Activated naive CD4-positive, alpha-beta T cell treated with anti-CD3 and anti-CD28 coated beads for 36 hours (primary cell): ENCODE results near the gene UBE2E1. TPM values are rescaled to one million over a fixed set of nuclear protein-coding genes. Genes with fewer than 3 reads are reported as not detected.
A peak's percentile ranks its signal among the peaks of the same experiment; 100 is the strongest.
"Not testable (repeated sequence)": the region's sequence is repeated elsewhere in the genome, so short reads cannot be mapped to it uniquely, and the experiment has no call there.

Experiments
- CTCF ChIA-PET: fragments of 350-600 bp; sonication (Branson Sonifier 250); formaldehyde crosslinking; loops from one replicate; lab custom pipeline; 2021; ENCODE audit warnings: antibody characterized with exemption; lab: Charles Lee
- DNase-seq: peaks from one replicate; pipeline ENCODE4 v3.0.0-alpha.2; 2020
- H3K27ac Mint-ChIP-seq: one replicate; pipeline ENCODE4 v1.8.0; 2021; ENCODE audit warnings: mild to moderate bottlenecking, mixed read lengths
- H3K27me3 Mint-ChIP-seq: one replicate; pipeline ENCODE4 v1.8.0; 2021; ENCODE audit warnings: low read depth, mixed read lengths
- H3K36me3 Mint-ChIP-seq: one replicate; pipeline ENCODE4 v1.8.0; 2021; ENCODE audit warnings: low read depth, mixed read lengths
- H3K4me1 Mint-ChIP-seq: one replicate; pipeline ENCODE4 v1.8.0; 2021; ENCODE audit warnings: low read depth, mixed read lengths
- H3K4me3 Mint-ChIP-seq: one replicate; pipeline ENCODE4 v1.8.0; 2021; ENCODE audit warnings: mild to moderate bottlenecking, moderate library complexity, mixed read lengths
- H3K9me3 Mint-ChIP-seq: one replicate; pipeline ENCODE4 v1.8.0; 2021; ENCODE audit warnings: mixed read lengths
- intact Hi-C: fragments of 100-400 bp; cut with micrococcal nuclease; formaldehyde crosslinking; loops from one replicate; pipeline ENCODE4 v1.15.1; 2023
- total RNA-seq, 2 experiments: library from RNA; stranded (reverse); gene quantifications; one replicate each; pipeline ENCODE4 v1.2.3, GENCODE V29; 2021

Gene UBE2E1
- total RNA-seq, 2 experiments from 2014 or later: 66.0 to 66.6 TPM

GRCh38 chr3:23916886-23917678 lies 111.3 kb downstream of the UBE2E1 start, which contains the start of the genes NKIRAS1 and RPL15:
Gene NKIRAS1 (minus strand): TSS chr3:23916990. CDS start chr3:23910904, 6,086 bp downstream.
Gene RPL15 (plus strand): TSS chr3:23917132. CDS start chr3:23917860, 728 bp downstream.
- H3K4me1 Mint-ChIP-seq: peaks cover 47% of the 10 kb centered on the region
- DNase-seq: peak; percentile 97
- H3K27me3 Mint-ChIP-seq: no peaks in the 10 kb centered on the region
- peak within 1 kb of the TSS; percentile 99 for H3K27ac Mint-ChIP-seq
- CTCF ChIA-PET: no interaction called here
- peak within 1 kb of the TSS; percentile 94 for H3K4me3 Mint-ChIP-seq
- intact Hi-C loops: loop anchor here (1.0 to 10.0 kb wide), 6 partner anchors 28 to 714 kb away; partner anchors contain the start of genes NR1D2 and UBE2E2
- H3K9me3 Mint-ChIP-seq: no peaks in the 10 kb centered on the region
- peaks cover 40% of the 10 kb centered on the region for H3K36me3 Mint-ChIP-seq

DNA sequence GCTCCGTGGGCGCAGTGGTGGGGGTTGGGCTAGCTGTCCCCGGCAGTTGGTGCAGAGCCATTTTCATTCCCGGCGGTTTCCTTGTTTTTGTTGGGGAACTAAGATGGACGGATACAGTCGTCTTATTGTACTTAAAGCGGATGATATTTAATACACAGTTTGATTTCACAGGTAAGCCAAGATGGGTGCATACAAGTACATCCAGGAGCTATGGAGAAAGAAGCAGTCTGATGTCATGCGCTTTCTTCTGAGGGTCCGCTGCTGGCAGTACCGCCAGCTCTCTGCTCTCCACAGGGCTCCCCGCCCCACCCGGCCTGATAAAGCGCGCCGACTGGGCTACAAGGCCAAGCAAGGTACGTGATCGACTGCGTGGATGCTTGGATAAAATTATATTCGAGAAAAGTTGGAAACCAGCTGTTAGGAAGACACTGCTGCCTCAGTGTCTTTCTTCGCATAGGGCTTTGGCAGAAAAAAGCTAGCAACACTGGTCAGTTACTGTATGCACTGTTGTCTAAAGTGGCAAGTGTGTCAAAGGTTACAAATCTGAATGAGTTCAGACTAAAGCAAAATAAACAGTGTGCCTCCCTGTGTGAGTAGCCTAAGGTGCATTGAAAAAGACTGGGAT lies 112.0 kb downstream of the UBE2E1 start:
- peaks cover 45% of the 10 kb centered on the region for H3K4me1 Mint-ChIP-seq
- not testable (repeated sequence) for H3K9me3 Mint-ChIP-seq, H3K27me3 Mint-ChIP-seq
- H3K4me3 Mint-ChIP-seq: peak overlapping the region; percentile 94
- H3K27ac Mint-ChIP-seq: peak overlapping the region; percentile 99
- intact Hi-C loops: loop anchor here (1.0 to 10.0 kb wide), 6 partner anchors 28 to 715 kb away; partner anchors contain the start of genes NR1D2 and UBE2E2
- DNase-seq: peak; percentile 79
- peaks cover 40% of the 10 kb centered on the region for H3K36me3 Mint-ChIP-seq
- CTCF ChIA-PET: interaction anchor here (1.2 kb wide), 1 partner anchor 110 kb away, joined by 3 read pairs; no protein-coding TSS in a partner anchor

DNA sequence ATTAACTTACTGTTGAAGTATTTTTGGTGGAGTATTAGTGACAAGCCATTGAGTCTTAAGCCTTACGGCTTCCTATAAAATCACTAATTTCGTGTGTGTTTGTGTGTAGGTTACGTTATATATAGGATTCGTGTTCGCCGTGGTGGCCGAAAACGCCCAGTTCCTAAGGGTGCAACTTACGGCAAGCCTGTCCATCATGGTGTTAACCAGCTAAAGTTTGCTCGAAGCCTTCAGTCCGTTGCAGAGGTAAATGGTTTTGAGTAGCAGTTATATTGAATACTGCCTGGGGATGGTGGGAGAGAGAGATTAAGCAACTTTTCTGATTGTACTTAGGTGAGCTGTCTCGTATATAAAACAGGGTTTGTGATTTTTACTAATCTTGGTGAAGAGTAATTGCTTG lies 112.6 kb downstream of the UBE2E1 start:
- H3K27me3 Mint-ChIP-seq, H3K9me3 Mint-ChIP-seq, DNase-seq: not testable (repeated sequence)
- intact Hi-C loops: loop anchor here (5.0 to 10.0 kb wide), 2 partner anchors 86 to 236 kb away; no protein-coding TSS in a partner anchor
- CTCF ChIA-PET: interaction anchor here (1.2 kb wide), 1 partner anchor 110 kb away, joined by 3 read pairs; no protein-coding TSS in a partner anchor
- Mint-ChIP-seq H3K4me1 (peaks cover 45% of the 10 kb centered on the region), H3K4me3 (peak overlapping the region; percentile 94), H3K36me3 (peaks cover 40% of the 10 kb centered on the region), H3K27ac (peak overlapping the region; percentile 99)

DNA sequence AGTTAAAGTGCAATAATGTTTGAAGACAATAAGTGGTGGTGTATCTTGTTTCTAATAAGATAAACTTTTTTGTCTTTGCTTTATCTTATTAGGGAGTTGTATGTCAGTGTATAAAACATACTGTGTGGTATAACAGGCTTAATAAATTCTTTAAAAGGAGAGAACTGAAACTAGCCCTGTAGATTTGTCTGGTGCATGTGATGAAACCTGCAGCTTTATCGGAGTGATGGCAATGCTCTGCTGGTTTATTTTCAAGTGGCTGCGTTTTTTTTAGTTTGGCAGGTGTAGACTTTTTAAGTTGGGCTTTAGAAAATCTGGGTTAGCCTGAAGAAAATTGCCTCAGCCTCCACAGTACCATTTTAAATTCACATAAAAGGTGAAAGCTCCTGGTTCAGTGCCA lies 113.9 kb downstream of the UBE2E1 start:
- DNase-seq: no peak
- CTCF ChIA-PET: no interaction called here
- H3K9me3 Mint-ChIP-seq: no peaks in the 10 kb centered on the region
- no peaks in the 10 kb centered on the region for H3K27me3 Mint-ChIP-seq
- H3K4me3 Mint-ChIP-seq: peak overlapping the region; percentile 32
- peaks cover 38% of the 10 kb centered on the region for H3K4me1 Mint-ChIP-seq
- H3K27ac Mint-ChIP-seq: peak overlapping the region; percentile 56
- intact Hi-C loops: loop anchor here (5.0 to 10.0 kb wide), 2 partner anchors 87 to 235 kb away; no protein-coding TSS in a partner anchor
- peaks cover 40% of the 10 kb centered on the region for H3K36me3 Mint-ChIP-seq

- no peak for DNase-seq
- peak overlapping the region; percentile 70 for H3K27ac Mint-ChIP-seq
- no peaks in the 10 kb centered on the region for H3K27me3 Mint-ChIP-seq
- CTCF ChIA-PET: no interaction called here
- no peaks in the 10 kb centered on the region for H3K9me3 Mint-ChIP-seq
- peaks cover 40% of the 10 kb centered on the region for H3K36me3 Mint-ChIP-seq
- peak overlapping the region; percentile 32 for H3K4me3 Mint-ChIP-seq
- H3K4me1 Mint-ChIP-seq: peaks cover 32% of the 10 kb centered on the region
- intact Hi-C loops: no loop called here
Measured at GRCh38 chr3:23920151-23920655, 114.4 kb downstream of the UBE2E1 start.

DNA sequence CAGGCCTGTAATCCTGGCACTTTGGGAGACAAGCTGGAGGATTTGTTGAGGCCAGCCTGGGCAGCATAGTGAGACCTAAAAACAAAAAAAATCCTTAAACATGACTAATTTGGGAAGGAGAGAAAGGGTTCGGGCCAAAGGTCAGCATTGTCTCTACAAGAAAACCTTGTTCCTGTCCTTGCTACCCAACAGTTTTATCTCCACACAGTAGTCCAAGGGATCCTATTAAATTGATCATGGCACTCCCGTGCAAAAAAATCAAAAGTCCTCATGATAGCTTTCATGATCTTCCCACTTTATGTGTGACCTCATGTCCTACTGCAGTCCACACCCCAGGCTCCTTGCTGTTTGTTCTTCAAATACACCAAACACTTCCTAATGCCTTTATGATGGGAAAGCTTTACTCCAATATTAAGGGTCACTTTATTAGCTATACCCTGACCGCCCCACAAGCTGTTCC lies 115.3 kb downstream of the UBE2E1 start:
- Mint-ChIP-seq H3K27me3 (no peaks in the 10 kb centered on the region), H3K27ac (no peak overlapping the region), H3K4me1 (peaks cover 25% of the 10 kb centered on the region), H3K4me3 (no peak overlapping the region), H3K36me3 (peaks cover 40% of the 10 kb centered on the region), H3K9me3 (no peaks in the 10 kb centered on the region)
- intact Hi-C loops: no loop called here
- CTCF ChIA-PET: interaction anchor here (0.7 kb wide), 2 partner anchors 21 to 25 kb away, joined by 3 to 6 read pairs; no protein-coding TSS in a partner anchor
- DNase-seq: no peak

GRCh38 chr3:23923786-23924185 lies 118.0 kb downstream of the UBE2E1 start:
- no peak for DNase-seq
- H3K4me3 Mint-ChIP-seq: no peak overlapping the region
- H3K27ac Mint-ChIP-seq: no peak overlapping the region
- no peaks in the 10 kb centered on the region for H3K9me3 Mint-ChIP-seq
- peaks cover 15% of the 10 kb centered on the region for H3K4me1 Mint-ChIP-seq
- H3K36me3 Mint-ChIP-seq: peaks cover 22% of the 10 kb centered on the region
- H3K27me3 Mint-ChIP-seq: no peaks in the 10 kb centered on the region
- CTCF ChIA-PET: interaction anchor here (1.1 to 1.7 kb wide), 2 partner anchors 26 to 35 kb away, joined by 3 to 4 read pairs; no protein-coding TSS in a partner anchor
- intact Hi-C loops: no loop called here

DNA sequence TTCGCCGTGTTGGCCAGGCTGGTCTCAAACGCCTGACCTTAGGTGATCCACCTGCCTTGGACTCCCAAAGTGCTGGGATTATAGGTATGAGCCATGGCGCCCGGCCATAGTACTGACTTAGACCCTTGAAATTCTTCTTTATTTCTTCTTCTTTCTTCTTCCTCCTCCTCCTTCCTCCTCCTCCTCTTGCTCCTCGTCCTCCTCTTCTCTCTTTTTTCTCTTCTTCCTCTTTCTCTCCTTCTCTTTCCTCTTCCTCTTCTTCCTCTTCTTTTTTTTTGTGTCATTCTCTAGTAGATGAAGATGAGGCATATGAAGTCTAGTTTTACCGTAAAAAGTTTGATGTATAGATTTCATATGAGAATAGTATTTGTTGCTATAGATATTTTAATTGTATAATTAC lies 120.5 kb downstream of the UBE2E1 start:
- no peak overlapping the region for H3K4me3 Mint-ChIP-seq

GRCh38 chr3:23926736-23927135 lies 121.0 kb downstream of the UBE2E1 start:
- H3K27ac Mint-ChIP-seq: no peak overlapping the region
- H3K4me1 Mint-ChIP-seq: no peaks in the 10 kb centered on the region
- H3K36me3 Mint-ChIP-seq: no peaks in the 10 kb centered on the region
- H3K4me3 Mint-ChIP-seq: no peak overlapping the region
- H3K27me3 Mint-ChIP-seq: no peaks in the 10 kb centered on the region
- no peaks in the 10 kb centered on the region for H3K9me3 Mint-ChIP-seq
- CTCF ChIA-PET: no interaction called here
- no peak for DNase-seq
- intact Hi-C loops: no loop called here

More for the DNA sequence above, 120.5 kb downstream of the UBE2E1 start:
- Mint-ChIP-seq H3K36me3 (peaks cover 2% of the 10 kb centered on the region), H3K27me3 (no peaks in the 10 kb centered on the region), H3K4me1 (no peaks in the 10 kb centered on the region), H3K27ac (no peak overlapping the region), H3K9me3 (no peaks in the 10 kb centered on the region)
- DNase-seq: no peak
- CTCF ChIA-PET: no interaction called here
- intact Hi-C loops: no loop called here

DNA sequence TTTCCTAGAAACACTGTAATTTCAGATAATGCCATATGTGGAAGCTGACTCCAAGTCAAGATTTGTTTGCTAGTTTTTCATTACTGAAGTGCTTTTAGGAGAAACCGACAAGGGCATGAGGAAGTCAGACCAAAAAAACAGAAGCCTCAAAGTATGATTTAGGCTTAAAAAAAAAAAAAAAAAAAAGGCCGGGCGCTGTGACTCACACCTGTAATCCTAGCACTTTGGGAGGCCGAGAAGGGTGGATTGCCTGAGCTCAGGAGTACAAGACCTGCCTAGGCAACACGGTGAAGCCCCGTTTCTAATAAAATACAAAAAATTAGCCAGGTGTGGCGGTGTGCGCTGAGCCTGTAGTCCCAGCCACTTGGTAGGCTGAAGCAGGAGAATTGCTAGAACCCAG lies 122.8 kb downstream of the UBE2E1 start:
- no peaks in the 10 kb centered on the region for H3K4me1 Mint-ChIP-seq
- no peak overlapping the region for H3K4me3 Mint-ChIP-seq
- intact Hi-C loops: no loop called here
- no peaks in the 10 kb centered on the region for H3K36me3 Mint-ChIP-seq
- CTCF ChIA-PET: interaction anchor here (0.6 kb wide), 1 partner anchor 40 kb away, joined by 3 read pairs; no protein-coding TSS in a partner anchor
- no peaks in the 10 kb centered on the region for H3K9me3 Mint-ChIP-seq
- H3K27me3 Mint-ChIP-seq: no peaks in the 10 kb centered on the region
- DNase-seq: no peak
- H3K27ac Mint-ChIP-seq: no peak overlapping the region

DNA sequence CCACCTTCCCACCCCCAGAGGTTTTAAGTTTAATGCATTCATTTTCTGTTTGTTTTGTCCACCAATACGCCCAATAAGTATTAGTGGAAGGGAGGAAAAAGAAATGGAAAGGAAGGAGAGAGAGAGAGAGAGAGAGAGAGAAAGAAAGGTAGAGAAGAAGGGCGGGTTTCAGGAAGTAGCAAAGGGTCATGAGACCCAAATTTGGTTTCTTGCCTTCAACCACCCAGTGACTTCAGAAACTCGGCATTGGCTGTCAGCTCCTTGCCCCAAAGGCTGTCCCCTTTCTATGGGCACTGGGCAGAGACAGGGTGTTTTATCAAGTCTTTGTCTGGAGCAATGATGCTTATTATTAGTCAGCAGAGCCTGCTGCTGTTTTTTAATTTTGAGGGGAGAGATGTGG lies 125.8 kb downstream of the UBE2E1 start:
- H3K4me3 Mint-ChIP-seq: no peak overlapping the region
- H3K9me3 Mint-ChIP-seq: no peaks in the 10 kb centered on the region
- no peak overlapping the region for H3K27ac Mint-ChIP-seq
- H3K36me3 Mint-ChIP-seq: no peaks in the 10 kb centered on the region
- intact Hi-C loops: no loop called here
- CTCF ChIA-PET: no interaction called here
- no peak for DNase-seq
- H3K27me3 Mint-ChIP-seq: no peaks in the 10 kb centered on the region
- no peaks in the 10 kb centered on the region for H3K4me1 Mint-ChIP-seq

DNA sequence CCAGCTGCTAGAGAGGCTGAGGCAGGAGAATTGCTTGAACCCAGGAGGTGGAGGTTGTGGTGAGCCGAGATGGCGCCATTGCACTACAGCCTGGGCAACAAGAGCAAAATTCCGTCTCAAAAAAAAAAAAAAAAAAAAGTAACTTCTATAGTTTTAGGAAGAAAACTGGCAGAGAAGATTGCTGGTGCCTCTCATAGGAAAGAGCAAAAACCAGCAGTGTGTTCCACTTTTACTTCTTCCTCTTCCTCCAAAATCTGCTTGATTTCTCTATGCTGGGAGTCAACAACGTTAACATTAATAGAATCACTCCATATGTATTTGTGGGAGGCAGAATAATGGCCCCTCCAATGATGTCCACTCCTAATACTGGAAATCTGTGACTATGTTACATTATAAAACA lies 126.8 kb downstream of the UBE2E1 start:
- Mint-ChIP-seq H3K9me3 (no peaks in the 10 kb centered on the region), H3K36me3 (no peaks in the 10 kb centered on the region), H3K27me3 (no peaks in the 10 kb centered on the region), H3K4me1 (no peaks in the 10 kb centered on the region), H3K4me3 (no peak overlapping the region), H3K27ac (no peak overlapping the region)
- CTCF ChIA-PET: no interaction called here
- no peak for DNase-seq
- intact Hi-C loops: no loop called here
